Measurements from ENCODE around the gene VPS52.
"Not testable (repeated sequence)": the region's sequence is repeated elsewhere in the genome, so short reads cannot be mapped to it uniquely, and the experiment has no call there.

VPS52 gene

GRCh38 chr6:33279257-33279695 lies 7.6 kb upstream of the VPS52 start:
- no peak for DNase-seq (ENCODE audit: low spot score)

GRCh38 chr6:33278810-33279209 lies 7.1 kb upstream of the VPS52 start:
- no peak for DNase-seq (ENCODE audit: low spot score)

GRCh38 chr6:33278392-33278741 lies 6.7 kb upstream of the VPS52 start:
- no peak for DNase-seq (ENCODE audit: low spot score)

GRCh38 chr6:33277663-33278391 lies 6.2 kb upstream of the VPS52 start:
- DNase-seq (ENCODE audit: low spot score), result no peak

- peak; percentile 47 for DNase-seq (ENCODE audit: low spot score)
These were observed 5.4 kb upstream of the VPS52 start, which contains the start of gene B3GALT4 for GRCh38 chr6:33276864-33277662. Gene B3GALT4, plus strand, starts transcription at chr6:33277123. Its CDS starts 297 bp downstream, at chr6:33277420.

GRCh38 chr6:33276581-33276863 lies 4.8 kb upstream of the VPS52 start:
- no peak for DNase-seq (ENCODE audit: low spot score)

GRCh38 chr6:33275795-33276580 lies 4.3 kb upstream of the VPS52 start:
- not testable (repeated sequence) for DNase-seq (ENCODE audit: low spot score)

GRCh38 chr6:33273924-33274902 lies 2.5 kb upstream of the VPS52 start:
- no peak for DNase-seq (ENCODE audit: low spot score)

GRCh38 chr6:33273129-33273923 lies 1.6 kb upstream of the VPS52 start:
- no peak for DNase-seq (ENCODE audit: low spot score)

GRCh38 chr6:33272275-33273128 lies 826 bp upstream of the VPS52 start:
- DNase-seq (ENCODE audit: low spot score), result no peak

GRCh38 chr6:33271117-33271467 lies 584 bp downstream of the VPS52 start:
- no peak for DNase-seq (ENCODE audit: low spot score)

- DNase-seq (ENCODE audit: low spot score), result no peak
These were observed 7.7 kb downstream of the VPS52 start for GRCh38 chr6:33264015-33264414.

GRCh38 chr6:33262490-33262889 lies 9.2 kb downstream of the VPS52 start:
- not testable (repeated sequence) for DNase-seq (ENCODE audit: low spot score)

- no peak for DNase-seq (ENCODE audit: low spot score)
These were observed 12.6 kb downstream of the VPS52 start for GRCh38 chr6:33259032-33259431.

GRCh38 chr6:33254591-33254990 lies 17.1 kb downstream of the VPS52 start:
- DNase-seq (ENCODE audit: low spot score), result no peak

- peak; percentile 27 for DNase-seq (ENCODE audit: low spot score)
These were observed 18.9 kb downstream of the VPS52 start for GRCh38 chr6:33252759-33253158.

GRCh38 chr6:33251395-33252012 lies 20.2 kb downstream of the VPS52 start:
- no peak for DNase-seq (ENCODE audit: low spot score)

- DNase-seq (ENCODE audit: low spot score), result no peak
These were observed 20.9 kb downstream of the VPS52 start for GRCh38 chr6:33250731-33251130.
